Activated T-cell treated with anti-CD3 and anti-CD28 coated beads for 48 hours (primary cell): ENCODE measurements around the gene CCRL2.
"Not testable (repeated sequence)": the region's sequence is repeated elsewhere in the genome, so short reads cannot be mapped to it uniquely, and the experiment has no call there.

Experiments used
- DNase-seq: peaks from one replicate; pipeline ENCODE4 v3.0.0-alpha.2; 2020; ENCODE audit warnings: low read depth

Gene CCRL2

GRCh38 chr3:46429671-46430070 is 22.6 kb downstream of the CCRL2 start:
- no peak for DNase-seq

- DNase-seq: not testable (repeated sequence)
Observed at GRCh38 chr3:46430879-46431278, 23.8 kb downstream of the CCRL2 start.

DNA sequence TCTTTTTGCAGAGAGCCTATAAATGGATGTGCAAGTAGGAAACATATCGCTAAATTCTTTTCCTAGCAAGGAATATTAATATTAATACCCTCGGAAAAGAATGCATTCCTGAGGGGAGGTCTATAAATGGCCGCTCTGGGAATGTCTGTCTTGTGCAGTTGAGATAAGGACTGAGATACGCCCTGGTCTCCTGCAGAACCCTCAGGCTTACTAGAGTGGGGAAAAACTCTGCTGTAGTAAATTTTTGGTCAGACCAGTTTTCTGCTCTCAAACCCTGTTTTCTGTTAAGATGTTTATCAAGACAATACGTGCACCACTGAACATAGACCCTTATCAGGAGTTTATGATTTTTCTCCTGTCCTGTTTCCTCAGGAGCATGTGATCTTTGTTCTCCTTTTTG is 24.8 kb downstream of the CCRL2 start:
- DNase-seq: not testable (repeated sequence)

DNA sequence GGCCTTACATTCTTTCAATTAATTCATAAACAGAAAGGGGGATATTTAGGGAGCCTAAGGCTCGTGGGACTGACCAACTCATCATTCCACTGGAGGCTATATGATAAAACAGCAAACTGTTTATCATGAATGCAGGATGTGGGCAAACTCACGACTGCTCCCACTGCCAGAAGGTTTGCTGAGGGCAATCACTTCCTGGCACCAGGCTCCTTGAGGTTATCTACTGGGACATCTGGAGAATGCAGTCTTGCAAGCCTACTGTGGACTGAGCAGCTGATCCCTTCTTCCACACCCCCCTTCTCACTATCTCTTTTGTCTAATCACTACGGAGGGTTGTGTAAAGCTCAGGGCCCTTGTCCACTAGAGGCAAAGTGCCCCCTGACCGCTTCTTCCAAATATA is 26.1 kb downstream of the CCRL2 start:
- DNase-seq: not testable (repeated sequence)

DNA sequence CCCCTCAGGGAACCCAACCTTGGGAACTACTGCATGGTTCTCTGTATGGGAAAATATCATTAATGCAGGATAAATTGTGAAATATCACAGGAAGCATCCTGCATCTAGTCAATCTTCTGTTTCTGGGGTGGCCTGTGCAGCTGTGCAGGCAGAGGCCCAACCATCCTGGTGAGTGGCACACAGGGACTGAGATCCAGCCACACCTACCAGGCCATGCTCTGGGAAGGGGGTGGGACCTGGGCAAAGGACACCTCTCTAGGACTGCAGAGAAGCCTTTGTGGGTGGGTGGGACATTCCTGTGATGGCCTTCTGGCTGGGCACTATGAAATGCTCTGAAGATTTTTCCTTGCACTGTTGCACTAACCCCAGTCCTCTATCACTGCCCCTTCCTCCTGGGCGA is 26.8 kb downstream of the CCRL2 start:
- DNase-seq: no peak

GRCh38 chr3:46435081-46435726 is 28.1 kb downstream of the CCRL2 start:
- DNase-seq: no peak

GRCh38 chr3:46438831-46439230 is 31.8 kb downstream of the CCRL2 start:
- no peak for DNase-seq

- peak; percentile 8 for DNase-seq
Observed at GRCh38 chr3:46440531-46441294, 33.7 kb downstream of the CCRL2 start.

GRCh38 chr3:46442576-46443530 is 35.8 kb downstream of the CCRL2 start:
- no peak for DNase-seq

DNA sequence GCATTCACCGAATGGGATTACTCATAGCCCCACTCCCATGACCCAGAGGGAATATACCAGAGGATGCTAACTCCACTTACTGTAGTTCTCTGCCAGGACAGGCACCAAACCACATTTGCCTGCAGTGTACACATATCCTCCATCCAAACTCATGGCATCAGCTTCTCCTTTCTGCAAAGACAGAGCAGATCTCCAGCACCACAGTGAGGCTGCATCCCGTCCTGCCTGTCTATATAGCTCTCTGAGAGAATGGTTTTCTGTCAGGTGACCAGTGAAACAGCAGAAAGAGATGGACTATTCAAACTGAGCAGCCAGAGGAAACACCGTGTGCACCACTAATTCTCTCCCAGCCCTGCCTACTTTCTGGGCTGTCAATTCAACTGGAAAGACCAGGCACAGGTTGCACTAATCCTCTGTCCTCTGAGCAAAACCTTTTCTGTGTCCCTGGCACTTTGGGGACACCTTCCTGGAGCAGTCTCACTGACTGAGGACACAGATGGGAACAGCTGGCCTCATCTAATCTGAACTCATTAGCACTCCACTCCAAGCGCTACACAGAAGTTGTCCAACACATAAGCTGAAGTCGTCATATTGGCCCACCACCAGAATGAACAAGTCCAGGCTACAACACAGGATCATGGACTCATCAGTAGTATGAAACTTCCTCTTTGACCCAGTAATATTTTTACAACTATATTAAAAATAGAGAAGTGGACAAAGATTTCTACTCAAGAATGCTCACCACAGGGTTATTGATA is 40.3 kb downstream of the CCRL2 start:
- no peak for DNase-seq

GRCh38 chr3:46448721-46449120 is 41.7 kb downstream of the CCRL2 start:
- no peak for DNase-seq

DNA sequence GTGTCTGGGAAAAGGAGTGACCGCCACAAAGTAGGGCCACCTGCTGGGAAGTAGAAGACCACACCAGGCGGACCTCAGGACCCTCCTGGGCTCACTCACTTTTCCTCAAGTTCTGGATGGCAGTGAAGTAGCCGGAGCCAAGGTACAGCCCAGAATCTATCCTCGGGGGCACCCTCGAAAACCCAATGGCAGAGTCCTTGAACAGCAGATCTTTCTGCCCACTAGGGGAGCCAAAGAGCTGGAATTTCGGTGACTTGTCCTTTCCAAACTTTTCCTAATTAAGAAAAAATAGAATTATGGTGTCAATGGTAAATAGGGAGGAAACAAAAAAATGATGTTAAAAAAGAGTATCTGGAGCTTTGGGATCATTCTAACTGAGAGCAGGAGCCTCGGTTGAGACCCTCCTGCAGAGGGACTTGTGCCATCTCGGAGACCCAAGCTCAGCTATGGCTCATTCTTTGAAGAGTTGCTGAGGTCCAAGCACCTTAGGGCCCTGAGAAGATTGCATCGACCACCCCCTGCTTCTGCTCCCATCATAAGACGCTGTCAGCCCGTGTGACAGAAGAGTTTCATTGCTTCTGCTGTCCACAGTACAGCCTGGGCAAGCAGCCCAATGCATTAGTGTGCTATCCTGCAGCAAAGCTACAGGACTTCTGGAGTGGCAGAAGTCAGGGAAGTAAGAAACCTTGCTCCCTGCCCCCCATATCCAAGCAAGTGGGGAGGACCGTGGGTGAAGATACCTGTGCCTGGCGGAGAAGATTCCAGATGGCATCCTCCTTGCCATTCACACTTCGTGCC is 42.9 kb downstream of the CCRL2 start:
- DNase-seq: no peak

DNA sequence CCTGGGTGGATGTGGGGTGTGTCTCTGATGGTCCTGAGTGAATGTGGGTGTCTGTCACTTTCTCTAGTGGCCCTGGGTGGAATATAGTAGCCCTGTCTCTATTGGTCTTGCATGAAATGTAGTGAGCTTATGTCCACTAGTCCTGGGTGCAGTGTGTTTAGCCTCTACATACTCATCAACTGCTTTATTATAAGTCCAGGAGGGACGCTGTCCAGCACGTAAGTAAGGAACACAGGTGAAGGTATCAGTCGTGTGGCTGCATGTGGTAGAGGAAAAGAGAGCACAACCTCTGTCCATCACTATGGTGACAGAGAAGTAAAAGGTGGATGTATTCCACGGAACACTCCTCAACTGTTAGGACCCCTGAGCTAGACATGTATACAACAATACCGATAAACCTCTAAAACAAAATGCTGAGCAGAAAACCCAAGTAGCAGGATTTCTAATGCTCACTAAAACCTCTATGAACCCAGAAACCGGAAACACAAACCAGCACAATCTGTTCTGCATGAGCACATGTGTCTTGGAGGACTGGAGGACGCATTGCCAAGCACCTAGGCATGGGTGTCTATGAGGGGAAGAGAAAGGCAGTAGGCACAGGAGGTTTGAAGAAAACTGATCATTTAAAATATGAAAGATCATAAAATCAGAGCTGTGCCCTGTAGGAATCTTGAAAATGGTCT is 46.6 kb downstream of the CCRL2 start:
- no peak for DNase-seq

GRCh38 chr3:46454209-46454595 is 47.1 kb downstream of the CCRL2 start:
- no peak for DNase-seq

DNA sequence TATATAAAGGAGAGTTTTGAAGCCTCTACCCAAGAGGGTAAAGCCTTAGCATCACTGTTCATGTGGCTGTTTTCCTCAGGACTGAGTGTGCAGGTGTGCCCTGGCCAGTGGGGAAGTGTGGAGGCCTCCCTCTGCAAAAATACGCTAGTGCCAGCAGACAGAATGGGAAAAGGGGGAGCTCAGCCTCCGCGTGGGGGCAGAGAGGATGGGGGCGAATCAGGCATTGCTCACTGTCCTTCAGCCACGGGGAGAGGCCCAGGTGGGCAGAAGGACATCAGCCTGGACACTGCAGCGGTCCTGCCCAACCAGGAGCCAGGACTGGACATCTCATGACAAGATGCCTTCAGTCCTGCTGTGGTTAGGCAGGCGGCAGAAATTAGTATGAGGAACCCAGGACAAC is 47.5 kb downstream of the CCRL2 start:
- DNase-seq: no peak

GRCh38 chr3:46455231-46456115 is 48.4 kb downstream of the CCRL2 start:
- DNase-seq: no peak

- no peak for DNase-seq
Observed at GRCh38 chr3:46456118-46456517, 49.1 kb downstream of the CCRL2 start.
